ENCODE measurements around the gene PPID. TPM values are rescaled to one million over a fixed set of nuclear protein-coding genes. Genes with fewer than 3 reads are reported as not detected.

PPID gene
- total RNA-seq, 4 donors from 2014 or later: 14.7 to 41.1 (median 24.6) TPM

DNA sequence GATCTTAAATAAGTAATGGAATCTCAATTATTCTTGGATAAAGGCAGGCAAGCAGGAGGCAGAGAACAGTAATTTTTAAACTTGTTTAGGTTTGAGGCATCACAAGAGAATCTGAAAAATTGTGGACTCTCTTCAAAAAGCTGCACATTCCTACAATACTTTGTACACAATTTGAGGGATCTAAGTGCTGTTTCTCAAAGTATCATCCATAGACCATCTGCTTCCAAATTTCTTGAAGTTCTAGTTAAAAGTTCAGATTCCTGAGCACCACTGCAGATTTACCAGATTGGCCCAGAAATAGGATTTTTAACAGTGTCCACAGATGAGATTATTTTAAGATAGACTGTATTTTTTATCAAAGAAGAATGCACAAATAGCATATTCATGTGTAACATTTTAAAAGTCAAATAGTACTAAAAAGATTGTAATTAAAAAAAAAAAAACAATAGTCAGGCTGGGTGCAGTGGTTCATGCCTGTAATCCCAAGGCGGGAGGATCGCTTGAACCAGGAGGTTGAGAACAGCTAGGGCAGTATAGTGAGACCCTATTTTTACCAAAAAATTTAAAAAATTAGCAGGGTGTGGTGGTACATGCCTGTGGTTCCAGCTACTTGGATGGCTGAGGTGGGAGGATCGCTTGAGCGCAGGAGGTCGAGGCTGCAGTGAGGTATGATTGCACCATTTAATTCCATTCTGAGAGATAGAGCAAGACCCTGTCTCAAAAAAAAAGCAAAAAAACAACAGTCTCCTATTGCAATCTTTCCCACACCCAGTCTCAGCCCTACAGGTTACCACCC is 31.4 kb upstream of the PPID start:
- TF ChIP-seq, protein P1, sequence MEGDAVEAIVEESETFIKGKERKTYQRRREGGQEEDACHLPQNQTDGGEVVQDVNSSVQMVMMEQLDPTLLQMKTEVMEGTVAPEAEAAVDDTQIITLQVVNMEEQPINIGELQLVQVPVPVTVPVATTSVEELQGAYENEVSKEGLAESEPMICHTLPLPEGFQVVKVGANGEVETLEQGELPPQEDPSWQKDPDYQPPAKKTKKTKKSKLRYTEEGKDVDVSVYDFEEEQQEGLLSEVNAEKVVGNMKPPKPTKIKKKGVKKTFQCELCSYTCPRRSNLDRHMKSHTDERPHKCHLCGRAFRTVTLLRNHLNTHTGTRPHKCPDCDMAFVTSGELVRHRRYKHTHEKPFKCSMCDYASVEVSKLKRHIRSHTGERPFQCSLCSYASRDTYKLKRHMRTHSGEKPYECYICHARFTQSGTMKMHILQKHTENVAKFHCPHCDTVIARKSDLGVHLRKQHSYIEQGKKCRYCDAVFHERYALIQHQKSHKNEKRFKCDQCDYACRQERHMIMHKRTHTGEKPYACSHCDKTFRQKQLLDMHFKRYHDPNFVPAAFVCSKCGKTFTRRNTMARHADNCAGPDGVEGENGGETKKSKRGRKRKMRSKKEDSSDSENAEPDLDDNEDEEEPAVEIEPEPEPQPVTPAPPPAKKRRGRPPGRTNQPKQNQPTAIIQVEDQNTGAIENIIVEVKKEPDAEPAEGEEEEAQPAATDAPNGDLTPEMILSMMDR (IDR thresholded peaks at IDR 0.05; ENCODE audit: low read depth): no peak

DNA sequence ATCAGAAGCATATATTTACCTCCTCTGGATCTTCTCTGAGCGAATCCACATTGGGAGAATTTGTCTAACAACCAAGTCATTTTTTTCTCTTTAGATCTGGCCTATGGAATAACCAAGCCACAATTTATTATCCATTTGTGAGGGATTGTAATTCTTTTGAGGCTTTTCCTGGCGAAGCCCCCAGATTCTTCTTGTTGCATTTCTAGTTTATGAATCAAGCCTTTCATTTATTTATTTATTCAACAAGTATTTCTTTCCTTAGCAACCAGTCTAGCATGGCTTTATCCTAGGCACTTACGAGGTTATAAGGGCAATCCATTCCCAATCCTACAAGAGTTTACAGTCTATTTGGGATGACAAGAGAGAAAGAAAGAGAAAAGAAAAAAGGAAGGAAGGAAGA is 27.2 kb upstream of the PPID start:
- TF ChIP-seq, protein P1 (IDR thresholded peaks at IDR 0.05; ENCODE audit: low read depth): no peak

DNA sequence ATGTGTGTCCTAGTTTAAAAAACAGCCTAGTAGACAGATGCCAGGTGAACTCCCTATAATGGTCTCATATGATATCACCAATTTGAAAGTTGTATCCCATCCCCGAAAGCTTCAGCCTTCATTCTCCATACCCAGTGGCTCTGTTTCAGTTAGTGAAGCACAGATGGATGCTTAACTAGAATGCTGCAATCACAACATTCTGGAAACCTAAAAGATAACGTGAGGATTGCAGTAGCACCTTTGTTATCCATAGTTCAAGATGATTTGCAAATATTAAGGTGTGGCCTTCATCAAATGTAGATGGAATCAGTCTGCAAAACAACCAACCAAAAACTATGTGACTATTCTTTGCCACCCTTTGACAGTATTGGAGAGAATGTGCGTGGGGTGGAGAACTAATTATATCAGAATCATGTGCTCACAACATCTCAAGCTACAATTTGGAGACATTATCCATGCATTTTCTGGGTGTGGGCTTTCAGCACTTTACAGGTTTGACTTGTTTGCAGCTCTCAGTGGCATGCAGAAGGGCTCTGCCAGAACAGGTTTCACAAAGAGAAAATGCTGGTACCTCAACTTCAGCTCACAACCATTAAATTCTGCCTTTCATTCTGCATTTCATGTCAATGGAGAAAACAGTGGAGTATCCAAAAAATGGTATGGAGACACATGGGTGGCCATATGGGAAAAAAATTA is 18.3 kb upstream of the PPID start:
- TF ChIP-seq, protein P1 (IDR thresholded peaks at IDR 0.05; ENCODE audit: low read depth): no peak

DNA sequence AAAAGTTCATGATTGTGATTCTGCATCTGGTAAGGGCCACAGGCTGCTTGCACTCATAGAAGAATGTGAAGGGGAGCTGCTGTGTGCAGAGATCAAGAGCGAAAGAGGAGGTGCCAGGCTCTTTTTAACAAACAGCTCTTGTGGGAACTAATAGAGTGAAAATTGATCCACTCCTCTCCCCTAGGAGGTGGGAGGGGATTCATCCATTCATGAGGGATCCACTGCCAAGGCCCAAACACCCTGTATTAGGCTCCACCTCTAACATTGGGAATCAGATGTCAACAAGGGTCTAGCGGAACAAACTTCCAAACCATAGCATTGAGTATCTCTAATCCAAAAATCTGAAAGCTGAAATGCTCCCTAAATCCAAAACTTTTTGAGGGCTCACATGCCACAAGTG is 16.4 kb upstream of the PPID start:
- TF ChIP-seq, protein P1 (IDR thresholded peaks at IDR 0.05; ENCODE audit: low read depth): no peak

DNA sequence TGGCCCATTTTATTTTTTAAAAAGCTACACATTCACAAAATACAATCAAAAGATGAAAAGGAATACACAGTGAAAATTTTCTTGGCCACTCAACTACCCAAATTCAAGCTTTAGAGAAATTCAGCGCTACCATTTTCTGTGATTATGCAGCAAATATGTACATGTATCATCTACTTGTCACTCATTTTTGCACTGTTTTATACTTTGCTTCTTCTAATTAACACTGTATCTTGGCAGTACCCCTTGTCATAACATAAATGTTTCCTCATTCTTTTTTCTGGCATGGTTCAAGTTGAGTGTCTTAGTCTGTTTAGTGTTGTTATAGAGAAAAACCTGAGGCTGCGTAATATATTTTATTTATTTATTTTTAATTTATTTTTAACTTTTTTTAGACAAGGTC is 15.7 kb upstream of the PPID start:
- TF ChIP-seq, protein P1 (IDR thresholded peaks at IDR 0.05; ENCODE audit: low read depth): no peak

DNA sequence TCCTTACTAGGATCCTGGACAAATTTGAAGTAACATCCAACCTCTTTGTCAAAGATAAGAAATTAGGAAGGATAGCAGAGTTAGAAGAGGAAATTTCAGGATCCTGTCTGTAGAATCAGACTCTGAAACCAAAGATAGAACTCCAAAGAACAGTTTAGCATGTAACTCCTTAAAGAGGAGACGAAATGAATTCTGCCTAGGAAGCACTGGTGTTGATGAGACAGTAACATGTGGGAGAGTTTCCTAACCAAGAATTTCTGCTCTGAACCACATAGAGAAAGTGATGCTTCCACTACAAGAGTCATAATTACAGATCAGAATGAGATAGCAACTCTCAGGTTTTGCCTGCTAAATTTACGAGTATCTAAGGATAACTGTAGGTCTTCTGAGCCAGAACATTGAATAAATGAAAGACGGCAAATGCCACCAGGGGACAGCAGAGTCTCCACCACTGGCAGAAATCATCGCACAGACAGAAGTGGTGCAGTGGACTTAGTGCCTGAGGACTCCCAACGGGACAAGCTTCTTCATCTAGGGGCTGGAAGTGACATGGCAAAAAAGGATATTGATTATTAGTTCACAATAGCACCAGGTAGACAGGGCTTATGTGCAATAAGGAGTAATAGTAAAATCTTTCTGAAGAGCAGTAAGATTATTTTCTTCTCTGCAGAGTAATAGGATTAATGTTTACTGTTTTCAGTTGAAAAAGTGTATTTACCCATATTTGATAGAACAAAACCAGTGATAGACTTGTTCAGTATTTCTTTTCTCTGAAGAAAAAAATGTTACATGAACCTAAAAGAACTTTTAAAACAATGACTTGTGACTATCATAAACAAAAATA is 6.7 kb upstream of the PPID start:
- TF ChIP-seq, protein P1 (IDR thresholded peaks at IDR 0.05; ENCODE audit: low read depth): no peak

DNA sequence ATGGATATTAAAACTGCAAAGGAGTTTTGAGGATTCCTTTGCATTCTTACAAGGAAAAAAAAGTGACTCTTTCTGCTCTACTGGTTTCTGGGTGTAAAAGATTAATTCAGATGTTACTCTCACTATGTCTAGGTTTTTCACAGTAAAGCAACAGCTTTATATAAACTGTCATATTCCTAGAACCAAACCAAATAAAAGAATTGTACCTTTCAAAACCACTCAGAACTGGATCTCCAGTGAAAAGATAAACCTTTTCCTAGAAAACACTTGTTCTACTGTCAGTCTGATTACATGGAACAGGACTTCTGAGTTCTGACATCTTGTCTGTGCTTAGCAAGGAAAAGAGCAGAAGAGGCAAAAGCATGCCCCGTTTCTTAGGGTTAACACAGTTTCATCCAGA is 5.0 kb upstream of the PPID start:
- TF ChIP-seq, protein P1 (IDR thresholded peaks at IDR 0.05; ENCODE audit: low read depth): no peak
